ENCODE data around the gene SZT2. TPM values are rescaled to one million over a fixed set of nuclear protein-coding genes. Genes with fewer than 3 reads are reported as not detected.

The SZT2 gene
- total RNA-seq, 1 experiment from 2014 or later: 27.9 TPM

DNA sequence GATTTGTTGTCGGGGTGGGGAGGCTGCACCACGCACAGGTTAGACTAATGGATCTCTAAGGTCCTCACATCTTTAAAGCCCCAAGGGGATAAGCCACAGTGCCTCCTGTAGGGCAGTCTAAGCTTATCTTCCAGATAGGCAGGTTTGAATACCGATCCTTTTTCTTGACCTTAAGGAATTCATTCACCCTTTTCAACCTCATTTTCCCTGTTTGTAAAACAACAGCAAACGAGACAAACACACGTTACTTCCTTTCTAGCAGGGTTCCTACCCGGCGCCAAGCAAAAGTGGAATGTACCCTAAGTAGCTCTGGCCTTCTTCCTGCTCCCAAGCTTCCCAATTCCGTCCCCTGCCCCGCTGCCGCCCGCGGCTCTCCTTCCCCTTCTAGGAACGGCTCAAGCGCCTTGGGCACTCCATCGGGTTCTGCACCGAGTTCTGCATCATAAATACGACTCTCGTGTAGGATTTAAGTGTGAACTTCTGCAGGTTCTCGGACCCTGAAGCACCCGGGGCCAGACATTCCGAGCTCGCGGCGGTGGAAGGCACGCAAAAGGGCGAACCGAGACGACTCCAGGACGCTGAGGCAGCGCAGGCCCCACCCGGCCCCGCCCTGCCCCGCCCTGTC is 31.5 kb upstream of the SZT2 start:
- TF ChIP-seq, protein P1, sequence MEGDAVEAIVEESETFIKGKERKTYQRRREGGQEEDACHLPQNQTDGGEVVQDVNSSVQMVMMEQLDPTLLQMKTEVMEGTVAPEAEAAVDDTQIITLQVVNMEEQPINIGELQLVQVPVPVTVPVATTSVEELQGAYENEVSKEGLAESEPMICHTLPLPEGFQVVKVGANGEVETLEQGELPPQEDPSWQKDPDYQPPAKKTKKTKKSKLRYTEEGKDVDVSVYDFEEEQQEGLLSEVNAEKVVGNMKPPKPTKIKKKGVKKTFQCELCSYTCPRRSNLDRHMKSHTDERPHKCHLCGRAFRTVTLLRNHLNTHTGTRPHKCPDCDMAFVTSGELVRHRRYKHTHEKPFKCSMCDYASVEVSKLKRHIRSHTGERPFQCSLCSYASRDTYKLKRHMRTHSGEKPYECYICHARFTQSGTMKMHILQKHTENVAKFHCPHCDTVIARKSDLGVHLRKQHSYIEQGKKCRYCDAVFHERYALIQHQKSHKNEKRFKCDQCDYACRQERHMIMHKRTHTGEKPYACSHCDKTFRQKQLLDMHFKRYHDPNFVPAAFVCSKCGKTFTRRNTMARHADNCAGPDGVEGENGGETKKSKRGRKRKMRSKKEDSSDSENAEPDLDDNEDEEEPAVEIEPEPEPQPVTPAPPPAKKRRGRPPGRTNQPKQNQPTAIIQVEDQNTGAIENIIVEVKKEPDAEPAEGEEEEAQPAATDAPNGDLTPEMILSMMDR (conservative IDR thresholded peaks at IDR 0.05; ENCODE audit: low read depth, low read length): peak; percentile 55; the same call in 1 of the 2 replicates
- TF ChIP-seq EZH2 (IDR thresholded peaks at IDR 0.05; ENCODE audit: borderline replicate concordance, low read depth, low read length, poor library complexity, severe bottlenecking): no peak
- BruUV-seq (replicated peaks): TSS peak; percentile 77
- peak overlapping the region; percentile 78 for H3K4me3 ChIP-seq (ENCODE audit: low read depth, low read length, poor library complexity, severe bottlenecking)
- peak; percentile 67 for DNase-seq (ENCODE audit: low spot score)
- H3K27ac ChIP-seq (ENCODE audit: low read depth, low read length, poor library complexity, severe bottlenecking): peak overlapping the region; percentile 81
- intact Hi-C loops (cut with micrococcal nuclease; ENCODE audit: unreplicated experiment): loop anchor here (10.0 kb wide), 1 partner anchor 113 kb away; no protein-coding TSS in a partner anchor
- no peaks in the 10 kb centered on the region for H3K9me3 ChIP-seq (ENCODE audit: low read depth, low read length, poor library complexity, severe bottlenecking)
- H3K4me1 ChIP-seq (ENCODE audit: insufficient read depth, low read length, poor library complexity, severe bottlenecking): peaks cover 20% of the 10 kb centered on the region
- ChIA-PET POLR2A (ENCODE audit: low non-redundant PET) (interaction anchor here (0.6 to 0.7 kb wide), 3 partner anchors 22 to 124 kb away, joined by 3 to 4 read pairs (median 3); no protein-coding TSS in a partner anchor), CTCF (interaction anchor here (0.6 to 1.4 kb wide), 5 partner anchors 10 to 121 kb away, joined by 3 to 13 read pairs (median 3); partner anchors contain the start of gene ELOVL1)
- H3K27me3 ChIP-seq (replicated peaks; ENCODE audit: insufficient read depth, low read depth, low read length, poor library complexity): no peaks in the 10 kb centered on the region
- H3K36me3 ChIP-seq (ENCODE audit: insufficient read depth, low read length, poor library complexity, severe bottlenecking): peaks cover 39% of the 10 kb centered on the region

DNA sequence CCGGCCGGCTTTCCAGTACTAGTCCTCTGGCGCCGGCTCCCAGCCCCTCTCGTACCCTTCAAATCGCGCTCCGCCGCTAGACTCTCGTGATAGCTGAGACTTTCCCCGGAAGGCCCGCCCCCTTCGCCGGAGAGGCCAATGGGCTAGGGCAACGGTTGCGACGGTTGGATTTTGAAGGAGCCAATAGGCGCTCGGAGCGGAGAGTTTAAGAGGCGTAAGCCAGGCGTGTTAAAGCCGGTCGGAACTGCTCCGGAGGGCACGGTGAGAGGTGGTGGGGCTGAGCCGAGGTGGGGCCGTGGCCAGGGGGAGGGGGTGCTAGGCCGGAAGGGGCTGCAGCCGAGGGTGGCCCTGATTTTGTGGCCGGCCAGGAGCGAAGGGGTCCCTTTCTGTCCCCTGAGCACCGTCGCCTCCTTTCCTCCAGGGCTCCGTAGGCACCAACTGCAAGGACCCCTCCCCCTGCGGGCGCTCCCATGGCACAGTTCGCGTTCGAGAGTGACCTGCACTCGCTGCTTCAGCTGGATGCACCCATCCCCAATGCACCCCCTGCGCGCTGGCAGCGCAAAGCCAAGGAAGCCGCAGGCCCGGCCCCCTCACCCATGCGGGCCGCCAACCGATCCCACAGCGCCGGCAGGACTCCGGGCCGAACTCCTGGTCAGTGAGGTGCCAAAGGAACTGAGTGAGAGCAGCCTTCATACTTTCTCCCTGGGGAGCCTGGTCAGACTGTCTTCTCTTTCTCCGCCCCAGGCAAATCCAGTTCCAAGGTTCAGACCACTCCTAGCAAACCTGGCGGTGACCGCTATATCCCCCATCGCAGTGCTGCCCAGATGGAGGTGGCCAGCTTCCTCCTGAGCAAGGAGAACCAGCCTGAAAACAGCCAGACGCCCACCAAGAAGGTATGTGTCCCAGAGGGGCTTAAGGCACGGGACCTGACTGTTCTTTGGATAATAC is 30.7 kb upstream of the SZT2 start, which contains the start of gene CDC20:
Gene CDC20 (plus strand): TSS at position 236 of the 948 bp plus-strand sequence. CDS start 235 bp downstream, at position 471.
- TF ChIP-seq, protein P1 (conservative IDR thresholded peaks at IDR 0.05; ENCODE audit: low read depth, low read length): no peak
- no peak for TF ChIP-seq EZH2 (IDR thresholded peaks at IDR 0.05; ENCODE audit: borderline replicate concordance, low read depth, low read length, poor library complexity, severe bottlenecking)
- Histone ChIP-seq H3K27ac (ENCODE audit: low read depth, low read length, poor library complexity, severe bottlenecking) (peak within 1 kb of the TSS; percentile 81), H3K36me3 (ENCODE audit: insufficient read depth, low read length, poor library complexity, severe bottlenecking) (peaks cover 47% of the 10 kb centered on the region), H3K9me3 (ENCODE audit: low read depth, low read length, poor library complexity, severe bottlenecking) (no peaks in the 10 kb centered on the region), H3K4me1 (ENCODE audit: insufficient read depth, low read length, poor library complexity, severe bottlenecking) (peaks cover 20% of the 10 kb centered on the region), H3K4me3 (ENCODE audit: low read depth, low read length, poor library complexity, severe bottlenecking) (peak within 1 kb of the TSS; percentile 78), H3K27me3 (replicated peaks; ENCODE audit: insufficient read depth, low read depth, low read length, poor library complexity) (no peaks in the 10 kb centered on the region)
- CTCF ChIA-PET: interaction anchor here (0.6 to 1.4 kb wide), 4 partner anchors 9 to 56 kb away, joined by 3 to 13 read pairs (median 4); partner anchors contain the start of gene ELOVL1
- TSS peak; percentile 70 for BruUV-seq (replicated peaks)
- intact Hi-C loops (cut with micrococcal nuclease; ENCODE audit: unreplicated experiment): loop anchor here (10.0 kb wide), 1 partner anchor 114 kb away; no protein-coding TSS in a partner anchor
- peak; percentile 100 for DNase-seq (ENCODE audit: low spot score)
- POLR2A ChIA-PET (ENCODE audit: low non-redundant PET): interaction anchor here (0.6 to 0.7 kb wide), 3 partner anchors 21 to 123 kb away, joined by 3 to 4 read pairs (median 3); no protein-coding TSS in a partner anchor

DNA sequence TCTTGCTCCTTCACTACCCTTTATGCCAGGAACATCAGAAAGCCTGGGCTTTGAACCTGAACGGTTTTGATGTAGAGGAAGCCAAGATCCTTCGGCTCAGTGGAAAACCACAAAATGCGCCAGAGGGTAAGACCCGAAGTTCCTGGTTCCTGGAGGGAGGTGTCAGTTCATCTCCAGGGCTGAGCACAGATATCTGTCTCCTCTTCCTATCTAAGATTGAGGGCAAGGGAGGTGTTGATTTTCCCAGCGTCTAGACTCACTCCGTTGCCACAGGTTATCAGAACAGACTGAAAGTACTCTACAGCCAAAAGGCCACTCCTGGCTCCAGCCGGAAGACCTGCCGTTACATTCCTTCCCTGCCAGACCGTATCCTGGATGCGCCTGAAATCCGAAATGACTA is 30.0 kb upstream of the SZT2 start:
- H3K4me3 ChIP-seq (ENCODE audit: low read depth, low read length, poor library complexity, severe bottlenecking): peak overlapping the region; percentile 78
- TF ChIP-seq, protein P1 (conservative IDR thresholded peaks at IDR 0.05; ENCODE audit: low read depth, low read length): no peak
- TF ChIP-seq EZH2 (IDR thresholded peaks at IDR 0.05; ENCODE audit: borderline replicate concordance, low read depth, low read length, poor library complexity, severe bottlenecking): no peak
- peaks cover 52% of the 10 kb centered on the region for H3K36me3 ChIP-seq (ENCODE audit: insufficient read depth, low read length, poor library complexity, severe bottlenecking)
- no TSS peak for BruUV-seq (replicated peaks)
- intact Hi-C loops (cut with micrococcal nuclease; ENCODE audit: unreplicated experiment): loop anchor here (10.0 kb wide), 1 partner anchor 115 kb away; no protein-coding TSS in a partner anchor
- no peaks in the 10 kb centered on the region for H3K9me3 ChIP-seq (ENCODE audit: low read depth, low read length, poor library complexity, severe bottlenecking)
- H3K27me3 ChIP-seq (replicated peaks; ENCODE audit: insufficient read depth, low read depth, low read length, poor library complexity): no peaks in the 10 kb centered on the region
- POLR2A ChIA-PET (ENCODE audit: low non-redundant PET): no interaction called here
- H3K4me1 ChIP-seq (ENCODE audit: insufficient read depth, low read length, poor library complexity, severe bottlenecking): peaks cover 20% of the 10 kb centered on the region
- no peak for DNase-seq (ENCODE audit: low spot score)
- H3K27ac ChIP-seq (ENCODE audit: low read depth, low read length, poor library complexity, severe bottlenecking): peak overlapping the region; percentile 78
- CTCF ChIA-PET: no interaction called here
